Glomerular endothelial cell (primary cell): ENCODE results near the gene PGM2L1. TPM values are rescaled to one million over a fixed set of nuclear protein-coding genes. Genes with fewer than 3 reads are reported as not detected.
"Not testable (repeated sequence)": the region's sequence is repeated elsewhere in the genome, so short reads cannot be mapped to it uniquely, and the experiment has no call there.

Source experiments
- DNase-seq: peaks from one replicate; pipeline ENCODE4 v3.0.0-alpha.2; 2011; ENCODE audit warnings: low read depth, low spot score; ENCODE audit errors: extremely low read depth
- total RNA-seq: library from RNA; depleted of rRNA; stranded (reverse); fragments of >200 nt; gene quantifications from 2 replicates; pipeline ENCODE4 v1.2.3, GENCODE V29; 2015

The PGM2L1 gene
- total RNA-seq, 1 donor from 2014 or later: 11.4 TPM

DNA sequence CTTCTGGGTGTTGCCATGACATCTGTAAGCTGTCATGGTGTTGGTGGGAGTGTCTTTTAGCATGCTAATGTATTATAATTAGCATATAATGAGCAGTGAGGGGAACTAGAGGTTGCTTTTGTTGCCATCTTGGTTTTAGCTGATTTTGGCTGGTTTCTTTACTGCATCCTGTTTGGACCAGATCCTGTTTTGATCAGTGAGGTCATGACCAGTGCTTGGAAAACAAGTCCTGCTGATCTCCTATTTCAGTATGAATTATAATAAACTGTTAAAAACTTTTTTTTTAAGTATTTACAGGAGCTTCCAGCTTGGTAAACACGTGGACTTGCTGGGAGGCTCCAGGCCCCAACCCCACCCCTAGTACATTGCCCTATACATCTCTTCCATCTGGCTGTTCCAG lies 56.3 kb downstream of the PGM2L1 start:
- no peak for DNase-seq

DNA sequence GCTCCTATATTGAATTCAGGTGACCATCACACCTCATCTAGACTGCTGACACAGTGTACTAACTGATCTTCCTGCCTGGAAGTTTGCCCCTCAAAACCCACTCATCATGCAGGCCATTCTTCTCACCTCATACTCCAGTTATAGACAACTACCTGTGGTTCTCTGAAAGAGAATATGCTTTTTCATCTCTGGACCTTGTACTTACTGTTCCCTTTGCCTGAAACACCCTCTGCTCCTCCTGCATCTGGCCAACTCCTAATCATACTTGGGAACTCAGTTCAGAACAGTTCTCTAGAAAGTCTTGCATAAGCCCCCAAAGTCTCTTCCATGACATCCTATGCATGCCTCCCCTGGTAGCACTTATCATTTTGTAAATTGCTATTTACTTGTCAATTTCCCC lies 58.6 kb downstream of the PGM2L1 start:
- DNase-seq: no peak

DNA sequence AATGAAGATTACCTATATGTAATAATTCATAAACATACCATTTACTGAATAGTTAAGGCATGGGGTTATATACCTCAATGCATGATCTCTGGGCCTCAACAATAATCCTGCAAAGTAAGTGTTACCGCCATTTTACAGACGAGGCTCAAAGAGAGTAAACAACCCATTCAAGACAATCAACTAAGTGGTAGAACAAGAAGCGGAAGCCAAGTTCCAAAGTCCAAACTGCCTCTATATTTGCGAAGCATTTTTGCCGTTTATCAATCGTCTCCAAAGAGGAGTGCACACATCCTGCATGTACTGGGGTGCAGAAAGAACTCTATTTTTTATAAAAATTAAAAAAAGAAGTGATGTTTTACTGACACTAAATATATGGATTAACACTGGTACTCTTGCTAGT lies 59.3 kb downstream of the PGM2L1 start:
- no peak for DNase-seq

DNA sequence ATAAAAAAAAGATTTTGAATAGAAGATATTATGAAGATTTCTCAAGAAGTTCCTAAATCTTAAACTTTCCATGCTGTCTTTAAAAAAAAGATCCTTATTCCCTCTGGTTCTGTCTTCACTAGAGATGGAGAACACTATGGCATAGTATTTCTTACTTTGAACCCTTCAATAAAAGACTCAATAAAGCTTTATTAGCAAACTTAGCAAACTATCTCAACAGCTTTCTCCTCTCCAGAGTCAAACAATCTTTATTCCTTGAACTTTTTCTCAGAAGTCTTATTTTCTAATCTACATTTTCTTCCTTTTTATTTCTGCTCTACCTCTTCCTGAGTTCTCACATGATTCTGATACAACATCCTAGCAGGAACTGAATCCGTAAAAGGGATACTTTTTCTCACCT lies 65.0 kb downstream of the PGM2L1 start:
- DNase-seq: no peak

DNA sequence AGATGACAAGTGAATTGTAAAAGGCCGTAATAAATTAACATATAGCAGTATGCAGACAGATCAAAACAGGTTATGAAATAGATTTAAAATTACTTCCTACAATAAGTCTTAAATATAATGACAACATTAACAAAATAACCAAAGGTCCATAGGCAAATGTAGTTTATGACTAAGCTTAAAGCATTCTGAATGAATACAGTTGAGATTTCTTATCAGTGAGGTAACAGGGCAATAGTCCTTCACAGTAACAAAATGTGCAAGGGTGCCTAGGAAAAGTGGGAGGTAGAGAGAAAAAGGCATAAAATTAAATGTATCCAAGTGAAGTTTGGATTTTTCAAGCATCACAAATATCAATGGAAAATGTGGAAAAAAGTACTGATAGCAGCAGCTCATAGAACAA lies 65.9 kb downstream of the PGM2L1 start:
- DNase-seq: no peak

DNA sequence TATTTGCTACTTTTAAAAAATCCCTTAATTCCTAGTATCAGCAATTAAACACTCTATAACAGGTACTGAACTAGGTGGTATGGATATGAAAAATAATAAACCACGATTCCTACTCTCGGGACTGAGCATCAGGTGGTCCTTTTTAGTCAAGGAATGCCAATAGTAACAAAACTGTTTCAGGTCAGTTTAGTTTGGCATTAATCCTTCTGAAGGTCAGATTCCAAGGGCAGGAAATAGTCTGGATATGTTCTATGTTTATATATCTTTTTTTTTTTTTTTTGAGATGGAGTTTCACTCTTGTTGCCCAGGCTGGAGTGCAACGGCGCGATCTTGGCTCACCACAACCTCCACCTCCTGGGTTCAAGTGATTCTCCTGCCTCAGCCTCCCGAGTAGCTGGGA lies 67.2 kb downstream of the PGM2L1 start:
- not testable (repeated sequence) for DNase-seq

DNA sequence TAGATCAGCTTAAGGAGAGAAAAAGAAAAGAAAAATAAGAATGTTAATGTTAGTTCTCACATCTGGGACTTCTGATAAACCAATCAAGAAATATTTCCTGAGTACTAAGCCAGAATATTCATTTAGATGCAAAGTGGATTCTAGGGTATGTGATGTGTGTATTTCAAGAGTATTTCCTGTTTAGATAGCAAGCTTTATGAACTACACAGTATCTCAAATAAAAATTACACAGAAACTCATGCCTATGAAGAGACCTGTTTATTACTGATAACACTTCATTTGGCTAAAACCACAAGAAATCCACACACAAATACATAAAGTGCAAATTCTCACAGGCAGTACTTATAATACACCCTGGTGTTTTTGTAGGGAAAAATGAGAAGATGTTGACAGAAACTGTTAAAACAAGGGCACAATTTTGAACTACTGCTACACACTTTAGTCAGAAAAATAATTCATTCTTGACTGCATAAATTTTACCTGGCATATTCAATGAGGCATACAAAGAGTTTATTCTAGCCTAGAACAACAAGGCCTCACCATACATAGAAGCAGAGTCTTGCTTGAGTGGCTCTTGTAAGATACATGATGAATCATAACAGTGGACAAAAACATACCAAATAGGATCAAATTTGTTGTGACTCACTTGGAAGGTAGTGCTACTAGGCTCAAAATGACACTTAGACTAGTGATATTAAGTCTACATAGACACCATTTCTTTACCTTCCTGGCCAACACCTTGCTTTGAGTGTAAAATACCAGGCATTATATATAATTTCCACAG lies 68.0 kb downstream of the PGM2L1 start:
- DNase-seq: no peak

DNA sequence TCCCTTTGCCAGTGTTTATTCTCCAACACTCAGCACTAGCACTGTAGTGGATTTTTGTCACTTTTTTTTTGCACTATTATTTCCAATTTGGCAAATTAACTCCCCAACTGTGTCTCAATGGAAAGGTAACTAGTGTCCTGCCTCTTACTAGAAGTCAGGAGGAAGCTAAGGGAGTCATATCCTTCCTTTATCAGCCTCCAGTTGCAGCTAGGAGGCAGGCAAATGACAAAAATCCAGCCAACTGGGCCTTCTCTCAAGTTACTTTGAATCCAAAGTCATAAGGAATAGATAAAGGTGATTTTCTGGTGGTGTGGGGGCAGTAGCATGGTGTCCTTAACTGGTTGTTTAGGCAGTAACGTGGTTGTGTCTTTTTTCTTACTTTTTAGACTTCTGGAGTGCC lies 71.2 kb downstream of the PGM2L1 start:
- DNase-seq: no peak

DNA sequence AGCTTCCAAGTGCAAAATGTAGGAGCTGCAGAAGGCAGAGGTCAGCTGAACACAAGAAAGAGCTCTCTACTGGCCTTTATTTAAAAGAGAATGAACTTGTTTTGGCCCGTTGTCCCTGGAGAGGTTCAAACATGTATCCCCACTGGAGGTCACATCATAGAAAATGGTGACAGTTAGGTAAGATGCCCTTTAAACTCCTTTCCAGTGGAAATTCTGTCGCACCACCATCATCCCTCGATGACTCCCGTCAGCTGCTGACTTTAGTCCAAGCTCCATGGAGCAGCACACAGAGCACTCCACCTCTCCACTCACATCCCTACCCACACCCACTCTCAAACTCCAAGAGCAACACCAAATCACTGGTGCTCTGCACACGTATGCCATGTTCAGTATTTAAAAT lies 71.6 kb downstream of the PGM2L1 start:
- no peak for DNase-seq

DNA sequence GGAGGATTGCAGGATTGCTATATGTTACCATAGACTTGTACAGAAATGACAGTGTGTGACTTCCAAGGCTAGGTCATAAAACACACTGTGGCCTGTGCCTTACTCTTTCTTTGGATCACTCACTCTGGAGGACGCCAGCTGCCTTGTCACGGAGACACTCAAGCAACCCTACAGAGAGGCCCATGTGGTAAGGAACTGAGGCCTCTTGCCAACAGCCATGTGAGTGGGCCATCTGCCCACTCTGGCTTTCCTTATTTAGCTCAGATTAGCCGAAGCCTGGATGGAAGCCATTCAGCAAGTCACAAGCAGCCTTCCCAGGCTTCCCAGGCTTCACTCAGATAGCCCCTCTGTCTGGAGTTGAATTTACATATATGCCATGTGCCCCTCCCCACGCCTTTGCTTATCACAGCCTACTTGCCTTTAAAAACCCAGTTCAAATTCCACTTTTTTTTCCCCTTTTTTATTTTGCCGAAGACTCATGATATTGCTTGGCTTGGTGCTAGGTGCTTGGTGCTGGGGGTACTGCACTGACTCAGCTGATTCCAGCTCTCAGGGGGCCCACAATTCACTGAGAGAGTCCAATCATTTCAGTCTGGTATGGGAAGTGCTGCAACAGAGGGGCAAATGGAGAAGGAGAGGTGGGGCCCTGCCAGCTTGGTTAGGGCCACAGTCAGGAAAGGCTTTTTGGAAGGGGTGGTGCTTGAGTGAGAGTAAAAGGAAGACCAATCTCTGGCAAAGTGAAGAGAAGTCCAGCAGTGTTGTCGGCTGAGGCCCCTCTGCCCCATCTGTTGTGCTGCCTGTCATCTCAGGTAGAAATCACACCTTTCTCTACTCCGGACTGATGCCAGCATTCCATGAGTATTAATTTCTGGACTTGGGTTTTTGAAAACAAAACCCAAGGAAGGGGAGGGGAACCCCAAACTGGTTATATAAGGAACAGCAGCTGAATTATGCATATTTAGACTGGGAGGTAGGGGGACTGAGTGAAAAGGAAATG lies 72.3 kb downstream of the PGM2L1 start:
- DNase-seq: no peak

DNA sequence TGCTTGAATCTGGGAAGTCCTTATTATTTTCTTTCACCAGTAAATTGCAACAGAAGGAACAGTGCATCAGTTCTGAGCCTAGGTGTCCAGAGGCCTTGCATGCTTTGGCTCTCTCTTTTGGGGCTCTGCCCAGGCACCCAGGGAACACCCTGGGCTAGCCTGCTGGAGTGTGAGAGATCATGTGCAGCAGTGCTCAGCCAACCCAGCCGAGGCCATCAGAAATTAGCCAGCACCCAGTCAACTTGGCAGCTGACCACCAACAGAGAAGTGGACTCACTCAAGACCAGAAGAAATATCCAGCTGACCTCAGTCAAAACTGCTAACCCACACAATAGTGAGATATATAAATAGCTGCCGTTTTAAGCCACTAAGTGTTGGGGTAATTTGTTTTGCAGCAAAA lies 75.6 kb downstream of the PGM2L1 start:
- DNase-seq: no peak

DNA sequence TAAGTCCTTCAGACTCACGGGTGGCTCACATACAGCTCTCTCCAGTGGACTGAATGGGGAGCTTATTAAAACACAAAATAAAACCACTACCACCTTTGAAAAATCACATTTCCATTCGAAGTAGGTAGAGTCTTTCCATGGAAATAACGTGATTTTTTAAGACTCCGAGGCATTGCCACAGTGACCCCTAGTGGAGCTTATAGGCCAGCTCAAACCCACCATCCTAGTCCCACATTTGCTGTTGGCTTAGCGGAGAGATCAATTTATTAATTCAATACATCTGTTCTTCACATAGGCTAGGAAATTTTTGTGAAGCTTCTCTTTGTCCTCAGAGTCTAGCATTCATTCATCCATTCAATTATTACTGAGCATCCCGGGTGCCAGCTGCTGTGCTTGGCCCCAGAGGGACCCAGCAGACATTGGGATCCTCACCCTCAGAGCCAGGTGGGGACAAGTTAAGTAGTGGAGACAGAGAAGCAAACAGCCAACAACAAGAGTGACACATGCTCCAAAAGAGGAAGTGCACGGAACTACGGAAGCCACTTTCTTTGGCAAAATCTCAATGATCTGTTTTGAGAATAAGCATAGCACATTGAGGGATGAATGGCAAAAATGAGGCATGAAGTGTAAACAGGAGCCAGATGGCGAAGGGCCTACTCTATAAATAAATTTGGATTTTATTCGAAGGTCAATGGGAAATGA lies 76.6 kb downstream of the PGM2L1 start:
- DNase-seq: peak; percentile 90

DNA sequence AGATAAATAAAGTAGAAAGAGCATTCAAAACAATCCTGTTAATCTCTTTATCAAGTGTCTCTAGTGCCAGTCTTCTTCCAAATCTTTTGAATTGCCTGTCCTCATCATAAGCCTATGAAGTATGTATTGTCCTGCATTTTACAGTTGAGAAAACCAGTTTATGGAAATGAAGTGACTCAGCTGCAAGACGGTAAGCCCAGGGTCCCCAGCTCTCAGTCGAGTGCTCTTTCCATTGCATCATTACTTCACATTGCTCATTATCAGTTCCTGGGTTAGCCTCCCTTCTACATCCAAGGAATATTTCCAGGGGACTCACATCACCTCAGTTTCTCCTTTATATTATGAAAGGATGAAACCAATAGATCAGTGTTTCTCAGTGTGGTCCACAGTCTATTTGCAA lies 77.7 kb downstream of the PGM2L1 start:
- no peak for DNase-seq

DNA sequence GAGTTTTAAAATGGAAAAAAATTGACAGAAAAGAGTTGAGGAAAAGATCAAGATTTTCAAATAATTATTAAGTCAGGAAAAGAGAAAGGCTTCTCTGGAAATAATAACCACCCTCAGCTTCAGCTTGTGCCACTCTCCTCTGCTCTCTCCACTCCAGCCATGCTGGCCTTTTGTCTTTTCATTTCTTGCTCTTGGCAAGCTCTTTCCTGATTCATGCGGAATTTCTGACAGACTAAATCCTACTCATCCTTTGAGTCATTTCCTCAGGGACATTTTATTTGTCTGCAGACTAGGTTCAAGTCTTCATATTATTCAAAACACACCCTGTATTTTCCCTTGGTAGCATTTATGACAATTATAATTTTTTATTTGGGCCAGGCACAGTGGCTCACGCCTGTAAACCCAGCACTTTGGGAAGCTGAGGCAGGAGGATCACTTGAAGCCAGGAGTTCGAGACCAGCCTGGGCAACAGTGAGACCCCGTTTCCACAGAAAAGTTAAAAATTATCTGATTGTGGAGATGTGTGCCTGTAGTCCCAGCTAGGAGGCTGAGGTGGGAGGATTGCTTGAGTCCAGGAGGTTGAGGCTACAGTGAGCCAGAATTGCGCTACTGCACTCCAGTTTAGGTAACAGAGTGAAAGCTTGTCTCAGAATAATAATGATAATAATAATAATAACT lies 79.0 kb downstream of the PGM2L1 start:
- peak; percentile 89 for DNase-seq

DNA sequence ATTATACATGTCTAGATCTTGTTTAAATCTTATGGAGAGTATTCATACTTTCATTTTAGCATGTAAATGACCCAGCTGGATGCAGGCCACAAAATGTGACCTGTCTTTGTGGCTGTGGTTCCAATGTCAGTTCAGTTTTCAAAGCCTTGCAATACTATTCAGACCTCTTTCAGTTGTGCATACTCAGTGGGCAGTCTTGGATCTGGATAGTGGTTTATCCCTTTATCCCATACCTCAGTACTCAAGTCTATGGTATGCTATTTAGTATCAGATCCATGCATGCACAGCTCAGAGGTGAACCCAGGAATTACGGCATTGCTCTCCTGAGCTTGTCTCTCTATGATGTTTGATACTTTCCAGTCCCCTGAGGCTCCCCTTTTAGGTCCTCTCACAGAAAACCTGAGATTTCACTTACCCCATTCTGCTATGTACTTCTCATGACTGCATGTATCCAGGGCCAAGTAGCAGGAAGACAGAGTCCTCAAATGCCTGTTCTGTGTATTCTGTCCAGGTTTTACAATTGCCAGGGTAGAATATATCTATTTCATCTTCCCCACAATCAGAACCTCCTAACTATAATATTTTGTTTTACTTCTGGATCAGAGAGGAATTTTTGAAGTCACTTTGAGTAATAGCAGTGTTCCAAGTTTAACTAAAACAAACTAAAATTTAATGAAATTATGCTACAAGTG lies 79.8 kb downstream of the PGM2L1 start:
- DNase-seq: no peak

DNA sequence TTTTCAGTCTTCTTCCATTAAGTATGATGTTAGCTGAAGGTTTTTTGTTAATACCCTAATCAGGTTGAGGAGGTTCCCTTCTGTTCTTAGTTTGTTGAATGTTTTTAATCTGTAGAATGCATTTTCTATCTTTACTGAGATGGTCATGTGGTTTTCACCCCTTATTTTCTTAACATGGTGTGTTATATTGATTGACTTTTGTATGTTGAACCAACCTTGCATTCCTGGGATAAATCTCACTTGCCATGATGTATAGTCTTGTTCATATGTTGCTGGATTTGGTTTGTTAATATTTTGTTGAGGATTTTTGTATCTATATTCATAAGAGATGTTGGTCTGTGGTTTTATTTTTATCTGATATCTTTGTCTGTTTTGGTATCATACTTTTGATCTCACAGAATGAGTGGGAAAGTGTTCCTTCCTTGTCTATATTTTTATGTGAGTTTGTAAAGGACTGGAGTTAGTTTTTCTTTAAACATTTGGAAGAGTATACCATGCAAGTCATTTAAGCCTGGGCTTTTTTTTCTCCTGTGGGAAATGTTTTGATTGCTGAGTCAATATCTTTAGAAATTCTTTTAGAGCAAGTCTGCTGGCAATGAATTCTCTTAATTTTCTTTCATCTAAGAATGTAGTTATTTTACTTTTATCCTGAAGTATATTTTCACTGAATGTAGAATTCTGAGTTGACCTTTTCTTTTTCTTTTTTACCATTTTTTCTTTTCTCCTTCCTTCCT lies 81.3 kb downstream of the PGM2L1 start:
- DNase-seq: no peak

DNA sequence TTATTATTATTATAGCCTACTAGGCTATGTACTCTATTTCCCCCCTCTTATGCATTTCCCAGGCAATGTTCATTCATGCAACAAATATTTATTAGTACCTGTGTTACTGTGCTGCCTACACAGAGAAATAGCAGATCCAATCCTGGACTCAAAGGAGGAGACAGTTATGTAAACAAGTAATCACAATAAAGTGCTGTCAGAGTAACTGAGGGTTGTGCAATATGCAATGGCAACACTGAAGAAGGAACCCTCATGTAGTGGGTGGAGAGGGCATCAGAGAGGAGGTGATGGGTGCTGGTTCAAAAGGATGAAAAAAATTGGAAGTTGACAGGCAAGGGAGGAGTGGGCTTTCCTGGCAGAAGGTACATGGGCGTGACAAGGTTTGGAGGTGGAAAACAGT lies 85.9 kb downstream of the PGM2L1 start:
- DNase-seq: no peak

DNA sequence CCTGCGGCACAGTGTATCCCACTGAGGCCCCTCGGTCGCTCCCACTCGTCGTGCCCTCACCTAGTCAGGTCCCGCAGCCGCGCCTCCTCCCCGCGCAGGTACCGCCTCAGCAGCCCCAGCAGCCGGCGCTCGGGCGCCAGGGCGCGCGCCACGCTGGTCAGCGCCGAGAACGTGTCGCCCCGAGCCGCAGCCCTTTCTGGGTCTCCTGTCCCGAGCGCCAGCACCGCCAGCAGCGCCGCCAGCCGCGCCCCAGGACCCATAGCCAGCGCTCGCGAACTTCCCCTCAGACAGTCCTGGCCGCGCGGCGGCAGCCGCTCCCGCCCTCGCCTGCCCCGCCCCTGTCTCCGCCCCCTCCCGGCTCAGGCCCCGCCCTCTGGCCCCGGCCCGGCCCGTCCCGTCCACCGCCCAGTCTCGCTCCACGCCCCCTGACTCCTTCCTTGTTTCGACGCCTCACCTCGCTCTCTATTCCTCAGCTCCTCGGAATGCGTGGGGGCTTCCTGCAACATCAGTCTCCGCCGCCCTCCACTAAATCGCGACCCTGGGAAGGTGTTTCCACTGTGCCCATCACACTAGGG lies 86.8 kb downstream of the PGM2L1 start, which contains the start of gene P4HA3:
TSS of gene P4HA3 (minus strand) at position 289 of the 575 bp plus-strand sequence. CDS start at position 260, 29 bp downstream.
- DNase-seq: no peak

DNA sequence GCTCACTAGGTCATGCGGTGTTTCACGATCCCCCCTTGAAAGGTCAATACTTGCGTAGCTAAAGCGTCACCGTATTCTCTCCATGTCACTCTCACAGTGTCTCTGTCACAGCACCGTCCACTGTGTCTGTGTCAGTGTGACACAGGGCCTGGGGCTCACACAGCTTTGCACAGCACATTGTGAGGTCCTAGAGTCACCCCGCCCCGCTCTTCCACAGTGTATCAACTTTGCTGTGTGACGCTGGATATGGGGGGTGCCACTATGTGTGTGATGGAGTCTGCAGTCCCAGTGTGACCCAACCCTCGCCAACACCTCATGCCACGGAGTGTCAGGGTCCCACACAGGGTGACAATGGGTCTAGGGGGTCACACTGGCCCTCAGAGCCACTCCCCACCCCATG lies 87.4 kb downstream of the PGM2L1 start:
- DNase-seq: no peak
